OCI-LY7 (cell line): Measurements from ENCODE around the gene FIBIN. TPM values are rescaled to one million over a fixed set of nuclear protein-coding genes. Genes with fewer than 3 reads are reported as not detected.

Experiments
- BruUV-seq: library from RNA; stranded (reverse); fragments of 400-500 nt; replicated peaks from 2 replicates; lab custom pipeline; 2021; lab: Mats Ljungman, UMichigan
- CTCF ChIA-PET: fragments of 300-600 bp; sonication (Branson Sonifier 250); formaldehyde crosslinking; loops from one replicate; lab custom pipeline; 2022; ENCODE audit warnings: antibody characterized with exemption; ENCODE audit not compliant: unreplicated experiment; lab: Charles Lee
- POLR2A ChIA-PET: fragments of 300-600 bp; sonication (Branson Sonifier 250); formaldehyde crosslinking; loops from one replicate; lab custom pipeline; 2022; ENCODE audit warnings: antibody characterized with exemption; lab: Charles Lee
- DNase-seq: peaks from one replicate; pipeline ENCODE4 v3.0.0-alpha.2; 2015; ENCODE audit warnings: low spot score
- H2AFZ ChIP-seq: fragments of 200-600 bp; sonication (generic), shearing (Covaris generic); 2 replicates; pipeline ENCODE4 v1.6.1; 2014; ENCODE audit warnings: mild to moderate bottlenecking, antibody characterized with exemption, low read length, moderate library complexity
- H3K27ac ChIP-seq: fragments of 200-600 bp; sonication (generic); 2 replicates; pipeline ENCODE4 v1.5.1; 2014; ENCODE audit warnings: mixed run types, low read depth, mild to moderate bottlenecking, moderate library complexity, low read length, inconsistent platforms; ENCODE audit not compliant: poor library complexity, severe bottlenecking
- H3K36me3 ChIP-seq: fragments of 200-600 bp; sonication (generic); 2 replicates; pipeline ENCODE4 v1.6.1; 2014; ENCODE audit warnings: mild to moderate bottlenecking, antibody characterized with exemption, low read length, moderate library complexity, mixed read lengths; ENCODE audit not compliant: insufficient read depth
- H3K4me1 ChIP-seq: fragments of 200-600 bp; sonication (generic); 2 replicates; pipeline ENCODE4 v1.5.1; 2014; ENCODE audit warnings: mild to moderate bottlenecking, low read length; ENCODE audit not compliant: insufficient read depth, poor library complexity, severe bottlenecking
- H3K4me2 ChIP-seq: fragments of 200-600 bp; sonication (generic); 2 replicates; pipeline ENCODE4 v1.6.1; 2014; ENCODE audit warnings: mild to moderate bottlenecking, low read length
- H3K4me3 ChIP-seq: fragments of 200-600 bp; sonication (generic); 2 replicates; pipeline ENCODE4 v1.5.1; 2014; ENCODE audit warnings: mild to moderate bottlenecking, low read depth, low read length; ENCODE audit not compliant: poor library complexity, severe bottlenecking
- H3K79me2 ChIP-seq: fragments of 200-600 bp; sonication (generic); 2 replicates; pipeline ENCODE4 v1.6.1; 2016; ENCODE audit warnings: low read depth, mild to moderate bottlenecking, low read length, moderate library complexity, mixed read lengths; ENCODE audit not compliant: insufficient read depth
- H3K9me2 ChIP-seq: fragments of 200-600 bp; sonication (generic); 2 replicates; pipeline ENCODE4 v1.6.1; 2016; ENCODE audit warnings: mild to moderate bottlenecking, low read length, mixed read lengths; ENCODE audit not compliant: insufficient read depth
- H3K9me3 ChIP-seq: fragments of 200-600 bp; sonication (generic); 2 replicates; pipeline ENCODE4 v1.6.1; 2014; ENCODE audit warnings: mild to moderate bottlenecking, mixed run types, low read length, mixed read lengths
- H4K20me1 ChIP-seq: fragments of 200-600 bp; sonication (generic); 2 replicates; pipeline ENCODE4 v1.6.1; 2014; ENCODE audit warnings: mild to moderate bottlenecking, antibody characterized with exemption, low read length, moderate library complexity, mixed read lengths; ENCODE audit not compliant: insufficient read depth
- CTCF ChIP-seq: fragments of 200-600 bp; sonication (generic); conservative IDR thresholded peaks from 2 replicates; pipeline ENCODE4 v1.5.1; 2014; ENCODE audit warnings: mild to moderate bottlenecking, antibody characterized with exemption, low read length, moderate library complexity, mixed read lengths
- EZH2phosphoT487 ChIP-seq: fragments of 200-600 bp; sonication (generic); IDR thresholded peaks from 2 replicates; pipeline ENCODE4 v1.6.1; 2018; ENCODE audit warnings: low read depth, borderline replicate concordance, mild to moderate bottlenecking, mixed run types, antibody characterized with exemption, low read length, moderate library complexity, mixed read lengths
- intact Hi-C: fragments of 100-400 bp; cut with micrococcal nuclease; formaldehyde crosslinking; loops from one replicate; pipeline ENCODE4 v1.10.0; 2022; ENCODE audit not compliant: unreplicated experiment
- total RNA-seq, 2 experiments: library from RNA; depleted of rRNA in 1 of 2; stranded (reverse); fragments of >200 nt in 1 of 2; shearing (Covaris generic) in 1 of 2; gene quantifications; 2 replicates each; pipeline ENCODE4 v1.2.3, GENCODE V29; 2014 to 2022

FIBIN gene
- total RNA-seq, 2 experiments from 2014 or later = not detected

- Histone ChIP-seq H3K9me3 (no peaks in the 10 kb centered on the region), H2AFZ (no peak overlapping the region), H3K4me1 (no peaks in the 10 kb centered on the region), H3K4me3 (no peak overlapping the region), H3K36me3 (no peaks in the 10 kb centered on the region), H3K27ac (no peak overlapping the region), H4K20me1 (no peaks in the 10 kb centered on the region), H3K79me2 (no peaks in the 10 kb centered on the region), H3K4me2 (no peak overlapping the region), H3K9me2 (no peaks in the 10 kb centered on the region)
- CTCF ChIA-PET = no interaction called here
- POLR2A ChIA-PET = no interaction called here
- intact Hi-C loops = no loop called here
- BruUV-seq = no TSS peak
- TF ChIP-seq CTCF = no peak
- no peak for DNase-seq
Observed at GRCh38 chr11:26950260-26950719, 43.6 kb upstream of the FIBIN start.

- no TSS peak for BruUV-seq
- Histone ChIP-seq H3K9me3 (no peaks in the 10 kb centered on the region), H3K9me2 (no peaks in the 10 kb centered on the region), H4K20me1 (no peaks in the 10 kb centered on the region), H3K36me3 (no peaks in the 10 kb centered on the region), H3K4me2 (no peak overlapping the region), H2AFZ (no peak overlapping the region), H3K79me2 (no peaks in the 10 kb centered on the region), H3K4me1 (no peaks in the 10 kb centered on the region), H3K27ac (no peak overlapping the region), H3K4me3 (no peak overlapping the region)
- TF ChIP-seq EZH2phosphoT487 = no peak
- no peak for TF ChIP-seq CTCF
- CTCF ChIA-PET = no interaction called here
- DNase-seq = no peak
- POLR2A ChIA-PET = interaction anchor here (0.8 to 1.5 kb wide), 2 partner anchors 12 to 23 kb away, joined by 3 to 7 read pairs; no protein-coding TSS in a partner anchor
- intact Hi-C loops = no loop called here
Observed at GRCh38 chr11:26951809-26952515, 42.0 kb upstream of the FIBIN start.

GRCh38 chr11:26953770-26954392 lies 40.0 kb upstream of the FIBIN start:
- no peak overlapping the region for H3K27ac ChIP-seq
- ChIA-PET CTCF (no interaction called here), POLR2A (interaction anchor here (0.6 to 2.7 kb wide), 4 partner anchors 9 to 137 kb away, joined by 3 to 14 read pairs (median 5); no protein-coding TSS in a partner anchor)
- TF ChIP-seq EZH2phosphoT487 (no peak), CTCF (no peak)
- intact Hi-C loops = no loop called here
- DNase-seq = no peak
- H3K9me2 ChIP-seq = no peaks in the 10 kb centered on the region
- no peaks in the 10 kb centered on the region for H3K79me2 ChIP-seq
- peaks cover 9% of the 10 kb centered on the region for H3K4me1 ChIP-seq
- H3K36me3 ChIP-seq = no peaks in the 10 kb centered on the region; the same call in 1 of the 2 replicates
- H3K4me2 ChIP-seq = no peak overlapping the region
- H2AFZ ChIP-seq = 0 out of 2 replicates have a peak overlapping the region, but pooled peaks have one; percentile 34
- no peak overlapping the region for H3K4me3 ChIP-seq
- no TSS peak for BruUV-seq
- H4K20me1 ChIP-seq = no peaks in the 10 kb centered on the region
- peaks cover 4% of the 10 kb centered on the region; the same call in 1 of the 2 replicates for H3K9me3 ChIP-seq
